Omental fat pad (tissue), 4 donors: ENCODE measurements around the gene JPH3. TPM values are rescaled to one million over a fixed set of nuclear protein-coding genes. Genes with fewer than 3 reads are reported as not detected.

ENCODE experiments used
- ATAC-seq: fragments of 150-250 bp; one replicate; pipeline ENCODE4 v1.9.1; 2016; ENCODE audit warnings: mild to moderate bottlenecking, moderate library complexity; ENCODE audit not compliant: low FRiP score
- DNase-seq: peaks from one replicate; pipeline ENCODE4 v3.0.0-alpha.2; 2019; ENCODE audit warnings: low spot score
- total RNA-seq, 4 donors: library from RNA; depleted of rRNA; stranded (reverse); fragments of >200 nt; gene quantifications; one replicate each; pipeline ENCODE4 v1.1.0, GENCODE V29; 2016
- TF ChIP-seq, protein P1 (sequence below), 3 donors: fragments of 450-650 bp; IDR thresholded peaks; one replicate each; pipeline ENCODE4 v1.5.1; 2016 to 2017; ENCODE audit warnings: antibody characterized with exemption in 3 of 3, mild to moderate bottlenecking in 3 of 3, moderate library complexity in 2 of 3

JPH3 gene
- total RNA-seq, 4 donors from 2014 or later, result 0.32 TPM; not detected in 3

GRCh38 chr16:87601401-87601981 lies 817 bp upstream of the JPH3 start:
- TF ChIP-seq, protein P1, sequence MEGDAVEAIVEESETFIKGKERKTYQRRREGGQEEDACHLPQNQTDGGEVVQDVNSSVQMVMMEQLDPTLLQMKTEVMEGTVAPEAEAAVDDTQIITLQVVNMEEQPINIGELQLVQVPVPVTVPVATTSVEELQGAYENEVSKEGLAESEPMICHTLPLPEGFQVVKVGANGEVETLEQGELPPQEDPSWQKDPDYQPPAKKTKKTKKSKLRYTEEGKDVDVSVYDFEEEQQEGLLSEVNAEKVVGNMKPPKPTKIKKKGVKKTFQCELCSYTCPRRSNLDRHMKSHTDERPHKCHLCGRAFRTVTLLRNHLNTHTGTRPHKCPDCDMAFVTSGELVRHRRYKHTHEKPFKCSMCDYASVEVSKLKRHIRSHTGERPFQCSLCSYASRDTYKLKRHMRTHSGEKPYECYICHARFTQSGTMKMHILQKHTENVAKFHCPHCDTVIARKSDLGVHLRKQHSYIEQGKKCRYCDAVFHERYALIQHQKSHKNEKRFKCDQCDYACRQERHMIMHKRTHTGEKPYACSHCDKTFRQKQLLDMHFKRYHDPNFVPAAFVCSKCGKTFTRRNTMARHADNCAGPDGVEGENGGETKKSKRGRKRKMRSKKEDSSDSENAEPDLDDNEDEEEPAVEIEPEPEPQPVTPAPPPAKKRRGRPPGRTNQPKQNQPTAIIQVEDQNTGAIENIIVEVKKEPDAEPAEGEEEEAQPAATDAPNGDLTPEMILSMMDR (IDR thresholded peaks at IDR 0.05), result no peak
- ATAC-seq (no peak), DNase-seq (no peak)

DNA sequence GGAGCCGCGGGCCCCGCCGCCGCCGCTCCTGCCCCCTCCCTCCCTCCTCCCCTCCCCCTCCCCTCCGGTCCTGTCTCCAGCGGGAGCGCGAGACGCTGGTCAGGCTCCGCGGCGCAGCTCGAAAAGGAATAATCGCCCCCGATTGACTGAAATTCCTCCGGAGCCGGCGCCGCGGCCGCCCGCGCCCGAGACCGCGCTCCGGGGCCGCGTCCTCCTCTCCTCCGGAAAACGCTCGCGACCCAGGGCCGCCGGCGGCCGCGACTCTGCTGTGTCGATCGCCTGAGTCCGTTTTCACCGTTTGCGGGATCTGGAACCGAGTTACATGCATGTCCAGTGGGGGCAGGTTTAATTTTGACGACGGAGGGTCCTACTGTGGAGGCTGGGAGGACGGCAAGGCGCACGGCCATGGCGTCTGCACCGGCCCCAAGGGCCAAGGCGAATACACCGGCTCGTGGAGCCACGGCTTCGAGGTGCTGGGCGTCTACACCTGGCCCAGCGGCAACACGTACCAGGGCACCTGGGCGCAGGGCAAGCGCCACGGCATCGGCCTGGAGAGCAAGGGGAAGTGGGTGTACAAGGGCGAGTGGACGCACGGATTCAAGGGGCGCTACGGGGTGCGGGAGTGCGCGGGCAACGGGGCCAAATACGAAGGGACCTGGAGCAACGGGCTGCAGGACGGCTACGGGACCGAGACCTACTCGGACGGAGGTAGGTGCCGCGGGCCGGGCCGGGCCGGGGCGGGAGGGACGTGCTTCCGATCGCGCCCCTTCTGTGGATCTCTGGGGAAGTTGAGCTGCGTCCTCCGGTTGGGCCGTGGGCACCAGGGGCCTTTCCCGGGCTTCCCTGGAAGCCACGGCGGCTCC lies 744 bp downstream of the JPH3 start:
- DNase-seq (no peak), ATAC-seq (no peak)
- TF ChIP-seq, protein P1 (IDR thresholded peaks at IDR 0.05), result no peak

GRCh38 chr16:87603684-87604633 lies 1.7 kb downstream of the JPH3 start:
- no peak for ATAC-seq
- TF ChIP-seq, protein P1 (IDR thresholded peaks at IDR 0.05), result no peak
- DNase-seq, result no peak

GRCh38 chr16:87604634-87605111 lies 2.4 kb downstream of the JPH3 start:
- no peak for ATAC-seq
- DNase-seq, result no peak
- TF ChIP-seq, protein P1 (IDR thresholded peaks at IDR 0.05), result no peak

DNA sequence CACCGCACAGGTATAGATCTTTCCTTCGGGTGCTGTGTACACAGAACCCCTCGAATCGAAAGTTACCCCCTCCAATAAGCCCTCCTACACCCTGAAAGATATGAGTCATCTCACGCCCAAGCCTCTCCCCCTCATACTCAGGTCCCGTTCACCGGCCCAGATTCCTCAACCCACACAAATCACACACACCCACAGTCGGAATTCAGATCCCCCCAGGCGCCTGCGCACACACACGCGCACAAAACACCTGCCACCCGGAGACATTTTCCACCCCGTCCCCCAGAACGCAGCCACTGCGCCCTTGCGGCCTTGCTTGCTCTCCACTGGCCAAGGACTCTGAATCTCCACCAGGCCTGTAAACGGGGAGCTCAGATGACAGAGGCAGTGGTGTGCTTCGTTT lies 4.9 kb downstream of the JPH3 start:
- TF ChIP-seq, protein P1 (IDR thresholded peaks at IDR 0.05), result no peak
- DNase-seq (no peak), ATAC-seq (no peak)

DNA sequence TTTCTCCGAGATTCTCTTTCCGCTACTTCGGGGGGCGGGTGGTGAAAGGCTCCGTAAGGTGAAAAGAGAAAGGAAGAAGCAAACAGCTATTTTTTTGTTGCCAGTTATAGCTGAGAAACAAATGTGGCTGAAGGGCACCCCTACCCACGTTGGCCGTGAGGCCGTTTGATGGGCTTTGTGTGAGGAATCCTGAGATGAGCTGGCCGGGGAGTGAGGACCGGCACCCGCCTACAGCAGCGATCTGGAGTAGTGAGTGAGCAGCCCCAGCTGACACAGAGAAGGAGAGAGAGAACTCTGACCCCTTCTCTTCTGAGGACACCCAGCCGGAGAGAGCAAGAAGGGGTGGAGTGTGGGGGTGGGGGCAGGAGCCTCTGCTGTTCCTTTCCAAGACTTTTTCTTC lies 5.6 kb downstream of the JPH3 start:
- ATAC-seq (no peak), DNase-seq (no peak)
- TF ChIP-seq, protein P1 (IDR thresholded peaks at IDR 0.05), result no peak
